D721Med (cell line): ENCODE measurements around the gene NLGN1.

ENCODE experiments used
- DNase-seq: peaks from one replicate; pipeline ENCODE4 v3.0.0; 2011; ENCODE audit warnings: low spot score; ENCODE audit not compliant: insufficient read length
- FAIRE-seq: peaks from 2 replicates; lab custom pipeline; 2011; peaks lifted over from hg19 to GRCh38; lab: Jason Lieb, UNC
- TF ChIP-seq, protein P1 (sequence below): IDR thresholded peaks from 2 replicates; pipeline ENCODE4 v1.5.1; 2012; ENCODE audit warnings: mild to moderate bottlenecking, control low read depth; ENCODE audit not compliant: insufficient read depth; ENCODE audit errors: missing control alignments

Gene NLGN1

DNA sequence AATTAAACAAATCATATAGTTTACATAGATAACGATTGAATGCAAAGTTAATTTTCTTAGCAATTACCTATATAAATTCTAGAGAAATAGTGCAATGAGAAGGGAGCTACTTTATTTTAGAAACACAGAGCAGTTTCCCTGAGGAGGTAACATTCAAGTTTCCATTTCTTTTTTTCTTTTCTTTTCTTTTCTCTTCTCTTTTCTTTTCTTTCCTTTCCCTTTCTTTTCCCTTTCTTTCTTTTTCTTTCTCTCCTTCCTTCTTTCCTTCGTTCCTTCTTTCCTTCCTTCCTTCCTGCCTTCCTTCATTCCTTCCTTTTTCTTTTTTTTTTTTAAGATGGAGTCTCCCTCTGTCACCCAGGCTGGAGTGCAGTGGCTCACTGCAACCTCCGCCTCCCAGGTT, 417.3 kb downstream of the NLGN1 start:
- FAIRE-seq: no peak
- TF ChIP-seq, protein P1, sequence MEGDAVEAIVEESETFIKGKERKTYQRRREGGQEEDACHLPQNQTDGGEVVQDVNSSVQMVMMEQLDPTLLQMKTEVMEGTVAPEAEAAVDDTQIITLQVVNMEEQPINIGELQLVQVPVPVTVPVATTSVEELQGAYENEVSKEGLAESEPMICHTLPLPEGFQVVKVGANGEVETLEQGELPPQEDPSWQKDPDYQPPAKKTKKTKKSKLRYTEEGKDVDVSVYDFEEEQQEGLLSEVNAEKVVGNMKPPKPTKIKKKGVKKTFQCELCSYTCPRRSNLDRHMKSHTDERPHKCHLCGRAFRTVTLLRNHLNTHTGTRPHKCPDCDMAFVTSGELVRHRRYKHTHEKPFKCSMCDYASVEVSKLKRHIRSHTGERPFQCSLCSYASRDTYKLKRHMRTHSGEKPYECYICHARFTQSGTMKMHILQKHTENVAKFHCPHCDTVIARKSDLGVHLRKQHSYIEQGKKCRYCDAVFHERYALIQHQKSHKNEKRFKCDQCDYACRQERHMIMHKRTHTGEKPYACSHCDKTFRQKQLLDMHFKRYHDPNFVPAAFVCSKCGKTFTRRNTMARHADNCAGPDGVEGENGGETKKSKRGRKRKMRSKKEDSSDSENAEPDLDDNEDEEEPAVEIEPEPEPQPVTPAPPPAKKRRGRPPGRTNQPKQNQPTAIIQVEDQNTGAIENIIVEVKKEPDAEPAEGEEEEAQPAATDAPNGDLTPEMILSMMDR: no peak

GRCh38 chr3:173819368-173819767, 421.8 kb downstream of the NLGN1 start:
- FAIRE-seq (no peak), DNase-seq (no peak)
- TF ChIP-seq, protein P1: no peak

More for the DNA sequence above, 417.3 kb downstream of the NLGN1 start:
- DNase-seq: no peak

GRCh38 chr3:173823911-173824460, 426.4 kb downstream of the NLGN1 start:
- DNase-seq: no peak
- TF ChIP-seq, protein P1: no peak
- no peak for FAIRE-seq

DNA sequence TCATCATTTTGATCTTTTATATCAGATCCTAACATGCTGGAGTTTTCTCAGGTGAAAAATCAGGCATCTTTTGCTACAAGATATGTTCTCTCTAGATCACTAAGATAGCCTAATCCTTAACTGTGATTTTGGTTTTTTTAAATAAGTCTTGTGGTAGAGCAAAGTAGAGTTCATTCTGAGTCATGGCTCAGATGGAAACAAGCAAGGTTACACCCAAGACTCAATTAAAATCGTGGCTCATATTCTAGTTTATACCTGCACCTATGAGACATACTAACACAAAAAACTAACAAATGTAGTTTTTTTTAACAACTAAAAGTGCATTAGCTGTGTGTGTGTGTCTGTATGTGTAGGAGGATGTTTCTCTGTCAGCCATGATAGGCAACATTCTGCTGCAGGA, 428.2 kb downstream of the NLGN1 start:
- no peak for DNase-seq
- FAIRE-seq: no peak
- TF ChIP-seq, protein P1: no peak

DNA sequence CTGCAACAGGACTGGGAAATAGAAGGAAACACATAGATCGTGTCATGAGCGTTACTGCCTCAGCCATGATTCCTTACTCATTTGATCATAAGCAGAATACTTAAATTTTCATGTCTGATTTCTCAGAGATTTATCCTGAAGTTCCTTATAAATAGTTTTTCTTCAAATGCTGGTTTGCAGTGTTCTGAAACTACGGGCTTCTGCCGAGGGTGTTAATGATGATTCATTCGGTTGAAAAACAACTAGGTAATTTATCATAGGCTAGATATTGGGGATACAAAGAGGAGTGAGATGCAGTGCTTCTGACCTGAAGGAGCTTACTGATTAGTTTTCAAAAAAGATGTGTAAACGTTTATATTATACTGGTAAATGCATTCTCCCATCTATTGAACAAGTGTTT, 428.9 kb downstream of the NLGN1 start:
- FAIRE-seq (no peak), DNase-seq (no peak)
- TF ChIP-seq, protein P1: no peak

DNA sequence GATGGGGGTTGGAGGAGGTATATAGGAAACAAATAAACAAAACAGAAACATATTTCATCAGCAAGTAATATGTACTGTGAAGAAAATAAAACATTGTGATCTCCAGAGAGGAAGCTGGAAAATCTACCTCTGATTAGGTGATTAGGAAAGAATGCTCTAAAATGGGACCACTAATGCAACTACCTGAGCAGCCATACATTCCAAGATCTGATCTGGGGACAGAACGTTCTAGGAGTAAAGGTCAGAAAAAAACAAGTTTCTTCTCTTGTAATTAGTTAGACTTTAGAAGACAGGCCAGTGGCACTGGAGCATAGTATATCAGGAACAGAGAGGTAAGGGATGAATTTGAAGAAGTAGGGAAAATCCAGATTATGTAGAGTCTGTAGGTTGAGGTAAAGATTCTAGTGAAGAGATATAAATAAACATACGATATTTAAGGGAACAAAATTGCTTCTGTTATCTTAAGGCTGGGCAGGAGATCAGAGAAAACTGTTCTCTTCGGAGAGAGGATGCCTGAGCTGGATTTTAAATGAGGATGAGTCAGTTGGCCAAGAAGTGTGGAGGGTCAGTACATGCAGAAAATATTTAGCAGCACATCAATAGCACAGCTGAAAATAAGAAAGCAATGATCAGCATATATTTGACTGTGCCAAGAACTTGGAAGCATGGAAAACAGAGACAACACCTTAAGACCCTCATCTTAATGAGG, 429.5 kb downstream of the NLGN1 start:
- FAIRE-seq (no peak), DNase-seq (no peak)
- TF ChIP-seq, protein P1: no peak

- TF ChIP-seq, protein P1: no peak
- FAIRE-seq (no peak), DNase-seq (no peak)
Observed at GRCh38 chr3:173838644-173839043, 441.1 kb downstream of the NLGN1 start.
